HG02610 (cell line): ENCODE results near the gene KAZN.

Source experiments
- ATAC-seq: cut with Tn5 transposase; IDR thresholded peaks from one replicate; pipeline ENCODE4 v1.9.1; 2021; ENCODE audit warnings: mild to moderate bottlenecking, moderate library complexity; ENCODE audit not compliant: unreplicated experiment

The KAZN gene

GRCh38 chr1:14875524-14876509 is 277.3 kb downstream of the KAZN start:
- ATAC-seq: no peak

DNA sequence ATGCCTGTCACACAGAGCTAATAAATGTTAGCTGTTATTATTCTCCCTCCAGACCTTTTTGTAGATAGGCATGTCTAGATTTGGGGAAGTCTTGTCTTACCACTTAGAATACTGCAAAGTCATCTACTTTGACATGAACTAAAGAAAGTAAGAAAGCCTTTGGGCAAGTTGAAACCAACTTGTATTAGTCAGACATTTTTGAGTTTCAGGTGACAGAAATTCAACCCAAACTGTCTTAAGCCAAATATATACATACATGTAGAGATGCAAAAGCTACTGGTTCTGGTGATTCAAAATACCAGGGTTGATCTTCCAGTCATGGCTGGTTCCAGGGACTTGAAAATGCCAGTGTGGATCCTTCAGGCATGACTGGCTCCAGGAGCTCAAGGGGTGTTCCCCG is 278.3 kb downstream of the KAZN start:
- no peak for ATAC-seq

GRCh38 chr1:14877224-14877623 is 278.7 kb downstream of the KAZN start:
- no peak for ATAC-seq

- ATAC-seq: no peak
Measured at GRCh38 chr1:14878124-14878523, 279.6 kb downstream of the KAZN start.

- no peak for ATAC-seq
Measured at GRCh38 chr1:14878951-14879350, 280.5 kb downstream of the KAZN start.

DNA sequence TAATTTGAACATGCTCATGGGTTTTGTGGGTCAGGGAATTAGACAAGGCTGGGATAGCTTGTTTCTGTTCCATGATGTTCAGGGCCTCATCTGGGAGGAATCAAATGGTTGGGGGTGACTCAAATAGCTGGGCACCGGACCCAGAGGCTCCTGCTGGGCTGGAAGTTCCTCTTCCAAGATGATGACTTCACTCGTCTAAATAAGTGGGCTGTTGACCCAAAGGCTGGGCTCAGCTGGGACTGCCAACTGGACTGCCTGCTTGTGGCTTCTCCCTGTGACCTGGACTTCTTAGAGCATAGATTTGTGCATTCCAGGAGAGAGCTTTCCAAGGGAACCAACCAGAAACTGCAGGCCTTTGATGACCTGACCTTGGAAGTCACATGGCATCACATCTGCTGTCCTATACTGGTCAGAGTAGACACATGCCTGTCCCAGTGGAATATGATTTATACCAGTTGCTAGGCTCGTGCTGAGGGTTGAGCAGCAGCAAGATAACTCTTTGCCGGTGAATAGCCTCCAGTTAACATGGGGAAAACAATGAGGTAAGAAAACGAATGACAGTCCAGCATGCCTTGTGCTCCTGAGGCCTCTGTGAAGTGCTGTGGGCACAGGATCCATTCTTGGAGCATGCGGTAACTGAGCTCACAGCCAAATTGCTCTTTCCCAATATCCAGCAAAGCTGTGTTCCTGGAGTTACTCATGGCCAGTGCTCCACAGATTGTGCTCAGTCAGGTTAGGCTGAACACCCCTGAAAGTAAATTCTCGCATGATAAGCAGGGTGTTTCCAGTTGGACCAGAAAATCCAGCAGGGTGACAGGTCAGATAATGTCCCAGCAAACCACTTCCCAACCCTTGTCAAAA is 282.2 kb downstream of the KAZN start:
- no peak for ATAC-seq

GRCh38 chr1:14881775-14882672 is 283.5 kb downstream of the KAZN start:
- ATAC-seq: peak; percentile 73

- ATAC-seq: no peak
Measured at GRCh38 chr1:14884614-14885175, 286.2 kb downstream of the KAZN start.

DNA sequence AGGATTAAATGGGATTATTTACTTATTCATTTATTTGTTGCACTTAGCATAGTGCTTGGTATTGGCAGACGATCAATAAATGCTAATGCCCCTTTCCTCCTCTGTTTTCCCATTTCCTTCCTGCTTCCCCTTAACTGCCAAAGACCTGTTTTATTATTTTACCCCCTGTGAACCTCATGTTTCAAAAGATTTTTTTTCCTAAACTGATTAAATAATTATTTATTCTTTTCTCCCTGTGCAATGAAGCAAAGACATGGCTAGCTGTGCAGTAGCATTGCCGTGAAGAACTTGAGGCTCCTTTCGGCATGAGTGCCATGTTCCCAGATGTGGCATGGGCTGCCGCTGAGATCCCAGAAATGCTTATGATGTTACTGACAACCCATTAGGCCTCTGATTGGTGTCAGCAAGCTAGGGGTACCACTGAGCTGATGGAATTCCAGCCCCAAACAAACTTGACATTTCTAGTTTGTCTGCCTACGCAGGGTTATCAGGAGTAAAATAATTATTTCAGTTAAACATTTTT is 288.6 kb downstream of the KAZN start:
- ATAC-seq: no peak

DNA sequence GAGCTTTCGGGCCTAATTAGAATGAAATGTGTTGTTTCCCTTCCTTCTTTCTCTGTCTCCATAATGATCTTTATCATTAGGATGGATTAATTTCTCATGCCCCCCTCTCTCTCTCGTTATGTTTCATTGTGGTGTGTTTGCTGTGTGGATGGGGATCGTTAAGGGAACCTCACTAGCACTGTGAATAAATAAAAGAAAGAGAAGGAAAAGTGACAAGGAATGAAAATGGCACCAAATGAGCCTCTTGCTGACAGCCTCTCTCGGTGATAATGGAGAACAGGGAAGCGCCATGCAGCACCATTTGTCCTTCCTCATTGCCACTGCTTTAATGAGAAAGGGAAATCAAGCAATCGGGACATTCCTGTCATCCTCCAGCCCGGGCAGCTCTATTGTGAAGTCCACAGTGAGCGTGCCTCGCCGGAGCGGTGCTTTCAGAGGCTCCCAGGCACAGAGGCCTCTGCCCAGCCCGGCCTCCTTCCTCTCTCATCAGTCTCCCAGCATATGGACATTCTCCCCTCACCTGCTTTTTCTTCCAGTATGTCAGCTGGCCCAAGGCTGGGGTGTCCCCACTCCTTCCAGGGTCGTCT is 289.4 kb downstream of the KAZN start:
- ATAC-seq: no peak

GRCh38 chr1:14888374-14888773 is 289.9 kb downstream of the KAZN start:
- ATAC-seq: no peak

GRCh38 chr1:14889825-14890440 is 291.4 kb downstream of the KAZN start:
- ATAC-seq: no peak

DNA sequence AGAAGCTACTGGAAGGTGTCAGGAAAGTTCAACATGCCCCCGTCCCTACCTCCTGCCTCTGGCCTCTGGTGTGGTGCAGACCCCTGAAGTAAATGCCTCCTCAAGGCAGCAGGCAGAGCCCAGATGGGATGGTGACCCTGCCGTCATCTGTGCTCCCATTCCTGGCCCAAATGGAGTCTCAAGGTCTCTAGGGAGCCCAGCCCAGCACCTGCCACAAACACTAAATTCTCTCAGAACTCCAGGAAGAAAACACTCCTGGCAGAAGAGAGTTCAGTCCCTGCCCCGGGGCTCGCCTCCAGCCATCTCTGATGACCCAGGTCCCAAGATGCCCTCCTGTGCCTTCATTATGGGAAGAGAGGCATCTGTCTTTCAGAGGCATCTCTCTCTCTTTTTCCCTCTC is 293.5 kb downstream of the KAZN start:
- no peak for ATAC-seq

DNA sequence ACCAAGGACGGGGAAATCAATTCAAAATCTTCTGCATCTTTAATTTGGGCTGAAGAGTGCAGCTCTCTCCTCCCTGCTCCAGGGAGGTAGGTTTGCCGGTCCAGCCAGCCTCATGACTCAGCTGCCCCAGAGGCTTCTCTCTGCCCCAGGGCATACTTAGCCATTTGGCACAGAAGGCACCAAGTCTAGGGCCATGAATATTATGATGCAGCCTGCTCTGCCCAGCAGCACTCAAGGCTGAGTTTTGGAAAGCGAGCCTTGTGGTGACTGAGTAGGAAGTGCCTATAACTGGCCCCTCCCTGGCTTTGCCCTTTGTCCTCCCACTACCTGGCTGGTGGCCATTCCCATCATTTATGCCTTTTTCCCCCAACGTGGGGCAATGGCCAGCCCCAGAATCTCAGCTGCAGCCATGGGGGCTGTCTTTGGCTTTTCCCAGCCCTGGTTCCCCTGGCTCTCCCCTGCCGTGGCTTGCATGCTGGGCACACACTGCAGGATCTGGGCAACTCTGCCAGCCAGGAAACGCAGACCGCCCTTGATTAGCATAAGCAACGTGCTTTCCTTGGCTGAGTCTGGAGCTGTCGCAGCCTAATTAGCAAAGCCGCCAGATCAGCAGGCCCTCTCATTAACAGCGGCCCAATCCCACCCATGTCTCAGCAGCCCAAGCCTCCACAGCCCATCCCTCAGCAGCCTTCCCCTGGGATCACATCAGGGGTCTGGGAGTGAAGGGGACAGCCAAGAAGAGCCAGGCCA is 296.5 kb downstream of the KAZN start:
- no peak for ATAC-seq

DNA sequence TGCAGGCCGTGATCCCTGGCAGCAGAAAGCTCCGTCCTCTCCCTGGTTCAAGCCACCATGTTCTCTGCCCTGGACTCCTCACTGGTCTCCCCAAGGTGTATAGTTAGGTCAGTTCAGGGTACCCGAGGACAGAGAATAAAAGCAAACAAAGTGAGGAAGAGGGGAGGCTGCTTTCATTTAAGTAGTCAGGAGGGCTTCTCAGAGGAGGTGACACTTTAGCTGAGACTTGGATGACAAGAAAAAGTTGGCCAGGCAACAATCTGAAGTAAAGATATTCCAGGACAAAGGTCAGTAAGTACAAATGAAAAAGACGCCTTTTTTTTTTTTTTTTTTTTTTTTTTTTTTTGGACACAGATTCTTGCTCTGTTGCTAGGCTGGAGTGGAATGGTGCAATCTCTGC is 297.2 kb downstream of the KAZN start:
- ATAC-seq: no peak

GRCh38 chr1:14896381-14897079 is 298.0 kb downstream of the KAZN start:
- no peak for ATAC-seq

DNA sequence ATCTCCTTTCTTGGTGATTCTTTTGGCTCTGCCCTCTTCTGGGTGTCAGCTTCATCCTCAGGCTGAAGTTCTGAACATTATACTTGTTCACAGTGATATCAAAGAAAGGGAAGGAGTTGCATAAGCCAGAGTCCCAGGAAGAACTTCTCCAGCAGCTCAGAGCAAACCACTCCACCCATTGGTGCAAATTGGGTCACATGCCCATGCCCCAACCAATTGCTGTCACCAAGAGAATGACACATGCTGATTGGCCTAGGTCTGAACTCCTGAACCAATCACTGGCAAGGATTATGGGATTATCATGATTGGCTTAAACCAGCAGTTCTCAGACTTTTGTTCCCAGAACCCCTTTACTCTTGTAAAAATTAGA is 298.6 kb downstream of the KAZN start:
- no peak for ATAC-seq

DNA sequence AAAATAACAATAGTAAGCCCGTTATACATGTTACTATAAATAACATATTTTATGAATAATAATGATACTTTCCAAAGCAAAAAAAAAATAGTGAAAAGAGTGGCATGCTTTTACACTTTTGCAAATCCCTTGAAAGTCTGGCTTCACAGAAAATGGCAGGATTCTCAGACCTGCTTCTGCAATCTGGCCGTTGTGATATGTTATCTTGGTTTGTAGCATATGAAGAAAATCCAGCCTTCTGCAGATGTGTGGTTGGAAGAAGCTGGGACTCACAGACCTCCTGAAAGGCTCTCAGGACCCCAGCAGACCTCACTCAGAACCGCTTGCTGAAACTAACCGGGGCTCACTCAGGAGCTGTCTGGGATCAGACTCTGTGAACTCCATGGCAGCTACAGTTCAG is 299.1 kb downstream of the KAZN start:
- ATAC-seq: no peak
